Muscle of back (tissue), 11 donors: Measurements from ENCODE around the gene CHST7. TPM values are rescaled to one million over a fixed set of nuclear protein-coding genes. Genes with fewer than 3 reads are reported as not detected.
A peak's percentile ranks its signal among the peaks of the same experiment; 100 is the strongest.

Experiments
- DNase-seq, 3 donors: peaks; one replicate each; pipeline versions ENCODE4 v3.0.0 to v3.0.0-alpha.2; 2013
- polyA plus RNA-seq, 10 donors: library from polyadenylated mRNA; unstranded; fragments of 120-200 nt; gene quantifications; one replicate each; pipeline ENCODE4 v1.2.1, GENCODE V29; 2013; ENCODE audit not compliant: insufficient read length in 10 of 10

Gene CHST7
- polyA plus RNA-seq, 10 donors, result 3.3 to 5.8 (median 4.1) TPM

- peak in 1 of 3 donors; percentile 16 for DNase-seq
These were observed 73.7 kb downstream of the CHST7 start for GRCh38 chrX:46647251-46647650.

Other genes starting within 250 kb of the CHST7 start
- 1 to 10 TPM; 3.0 to 5.0 (median 3.9) TPM for gene ZNF674, start 28.3 kb upstream of the CHST7 start, polyA plus RNA-seq
- 10 to 100 TPM in 1 of 10 donors, 1 to 10 TPM in 9; 5.1 to 11.1 (median 6.0) TPM for gene SLC9A7, start 185.4 kb downstream of the CHST7 start, polyA plus RNA-seq